K562 (cell line): ENCODE results near the gene TMEM147. TPM values are rescaled to one million over a fixed set of nuclear protein-coding genes. Genes with fewer than 3 reads are reported as not detected.

Experiments
- ASH1L ChIP-seq: fragments of 450-650 bp; IDR thresholded peaks from 2 replicates; pipeline ENCODE4 v1.6.1; 2018; ENCODE audit warnings: borderline replicate concordance, mild to moderate bottlenecking, low read depth; ENCODE audit not compliant: partially characterized antibody
- ATF1 ChIP-seq, 2 experiments: fragments of 450-650 bp in 1 of 2; IDR thresholded peaks; 2 replicates each; pipeline ENCODE4 v1.6.1; 2016; ENCODE audit warnings: missing compliant biosample characterization in 1 of 2, missing genetic modification characterization in 1 of 2
- ATF7 ChIP-seq: fragments of 450-650 bp; IDR thresholded peaks from 2 replicates; pipeline ENCODE4 v1.7.1; 2014; ENCODE audit warnings: mild to moderate bottlenecking, moderate library complexity
- GATAD2A ChIP-seq: fragments of 450-650 bp; IDR thresholded peaks from 2 replicates; pipeline ENCODE4 v1.6.1; 2017
- KLF16 ChIP-seq: IDR thresholded peaks from 2 replicates; pipeline ENCODE4 v1.6.1; 2016; ENCODE audit warnings: antibody characterized with exemption
- LARP7 ChIP-seq: fragments of 450-650 bp; IDR thresholded peaks from 2 replicates; pipeline ENCODE4 v1.6.1; 2016
- MEF2A ChIP-seq: IDR thresholded peaks from 2 replicates; pipeline ENCODE4 v1.6.1; 2011; ENCODE audit warnings: low read depth, mild to moderate bottlenecking, low read length, moderate library complexity; ENCODE audit not compliant: control insufficient read depth
- MIER1 ChIP-seq: fragments of 450-650 bp; IDR thresholded peaks from 2 replicates; pipeline ENCODE4 v1.6.1; 2016; ENCODE audit warnings: antibody characterized with exemption, mild to moderate bottlenecking, low read depth
- MTA3 ChIP-seq: fragments of 450-650 bp; formaldehyde crosslinking; IDR thresholded peaks from 2 replicates; pipeline ENCODE4 v1.6.1; 2017; ENCODE audit warnings: mild to moderate bottlenecking, borderline replicate concordance
- PHTF2 ChIP-seq: fragments of 250-450 bp; sonication (Bioruptor Pico); IDR thresholded peaks from 2 replicates; pipeline ENCODE4 v1.5.0; 2021; ENCODE audit warnings: mild to moderate bottlenecking
- POLR2G ChIP-seq: fragments of 200-400 bp; formaldehyde crosslinking; IDR thresholded peaks from 2 replicates; pipeline ENCODE4 v1.6.1; 2017; ENCODE audit warnings: low read depth, mild to moderate bottlenecking, antibody characterized with exemption, low read length, moderate library complexity
- SMARCE1 ChIP-seq: fragments of 450-650 bp; IDR thresholded peaks from 2 replicates; pipeline ENCODE4 v1.7.1; 2016; ENCODE audit warnings: mild to moderate bottlenecking
- SNAPC5 ChIP-seq: fragments of 250-450 bp; sonication (Bioruptor Pico); IDR thresholded peaks from 2 replicates; pipeline ENCODE4 v1.8.0; 2021; ENCODE audit warnings: moderate library complexity, mild to moderate bottlenecking, inconsistent platforms
- SOX6 ChIP-seq: fragments of 450-650 bp; IDR thresholded peaks from 2 replicates; pipeline ENCODE4 v1.6.1; 2014; ENCODE audit warnings: mild to moderate bottlenecking
- ZEB2 ChIP-seq: fragments of 450-650 bp; IDR thresholded peaks from 2 replicates; pipeline ENCODE4 v1.6.1; 2016
- ZNF121 ChIP-seq: sonication (generic); formaldehyde crosslinking; conservative IDR thresholded peaks from 2 replicates; pipeline ENCODE4 v1.8.0; 2022; ENCODE audit warnings: missing genetic modification reagents
- ZNF197 ChIP-seq: fragments of 200-800 bp; sonication (Bioruptor generic); IDR thresholded peaks from 2 replicates; pipeline ENCODE4 v1.6.1; 2016; ENCODE audit warnings: low read depth, missing genetic modification characterization, missing compliant biosample characterization
- ZNF77 ChIP-seq: fragments of 250-450 bp; sonication (Bioruptor Pico); IDR thresholded peaks from 2 replicates; pipeline ENCODE4 v1.5.0; 2020
- polyA plus RNA-seq, 8 experiments: library from polyadenylated mRNA; depleted of rRNA in 4 of 8; stranded (reverse) in 5 of 8; unstranded in 3 of 8; fragments of >200 nt; fragmentation: Nextera tagmentation in 2 of 8; fragmentation: Illumina TruSeq in 1 of 8; extraction: Ambion mirVana in 2 of 8; extraction: Trizol in 1 of 8; gene quantifications; 2 replicates each; pipeline versions ENCODE4 v1.2.1 to v1.2.3, GENCODE V29; 2011 to 2014; ENCODE audit warnings: inconsistent platforms in 1 of 8, missing spikeins in 1 of 8
- total RNA-seq, 7 experiments: library from RNA; depleted of rRNA in 6 of 7; stranded (reverse); fragments of >200 nt in 6 of 7; fragmentation: Illumina TruSeq in 2 of 7; extraction: Trizol in 2 of 7; gene quantifications; 2 replicates each; pipeline versions ENCODE4 v1.2.1 to v1.2.3, GENCODE V29; 2011 to 2021; ENCODE audit warnings: low replicate concordance in 1 of 7
- TF ChIP-seq, protein P1 (sequence below): sonication (generic); formaldehyde crosslinking; IDR thresholded peaks from 2 replicates; pipeline ENCODE4 v1.8.0; 2022; ENCODE audit warnings: missing genetic modification reagents, mild to moderate bottlenecking, borderline replicate concordance
- TF ChIP-seq, protein P2 (sequence below): fragments of 250-450 bp; sonication (Bioruptor Pico); IDR thresholded peaks from 2 replicates; pipeline ENCODE4 v1.8.0; 2022; ENCODE audit warnings: moderate library complexity, mild to moderate bottlenecking, inconsistent platforms
- TF ChIP-seq, protein P3 (sequence below): sonication (generic); formaldehyde crosslinking; IDR thresholded peaks from 2 replicates; pipeline ENCODE4 v1.8.0; 2022; ENCODE audit warnings: mild to moderate bottlenecking, missing genetic modification reagents

Gene TMEM147
- total and polyA plus RNA-seq, 9 of the 15 experiments (the other 6 are each of a cell fraction or from before 2014, with no cell fraction given): 73.8 to 194 (median 142) TPM

DNA sequence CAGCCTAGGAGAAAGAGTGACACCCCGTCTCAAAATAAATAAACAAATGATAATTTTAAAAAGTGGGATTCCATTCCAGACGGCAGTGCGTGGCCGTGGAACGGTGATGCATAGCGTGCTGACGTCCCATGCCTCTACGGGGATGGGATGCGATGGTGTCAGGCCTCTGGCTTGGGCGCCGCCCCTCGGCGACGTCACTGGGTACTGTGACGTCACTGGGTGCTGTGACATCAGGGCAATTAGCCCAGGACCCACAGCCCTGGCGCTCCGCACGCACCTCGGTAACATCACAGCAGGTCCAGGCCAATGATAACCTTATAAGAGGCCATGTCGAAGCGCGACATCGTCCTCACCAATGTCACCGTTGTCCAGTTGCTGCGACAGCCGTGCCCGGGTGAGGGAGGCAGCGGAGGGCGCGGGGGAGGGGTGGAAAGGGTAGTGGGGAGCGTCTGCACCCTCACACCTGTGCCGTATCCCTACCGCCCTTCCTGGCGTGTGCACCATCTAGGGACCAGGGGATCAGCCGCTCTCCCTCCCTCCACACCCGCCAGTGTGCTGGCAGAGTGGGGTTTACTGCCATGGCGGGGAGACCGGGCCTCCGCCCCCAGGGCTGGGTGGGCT is 12.1 kb upstream of the TMEM147 start, which contains the start of gene GAPDHS (continued):
- TF ChIP-seq, protein P1, sequence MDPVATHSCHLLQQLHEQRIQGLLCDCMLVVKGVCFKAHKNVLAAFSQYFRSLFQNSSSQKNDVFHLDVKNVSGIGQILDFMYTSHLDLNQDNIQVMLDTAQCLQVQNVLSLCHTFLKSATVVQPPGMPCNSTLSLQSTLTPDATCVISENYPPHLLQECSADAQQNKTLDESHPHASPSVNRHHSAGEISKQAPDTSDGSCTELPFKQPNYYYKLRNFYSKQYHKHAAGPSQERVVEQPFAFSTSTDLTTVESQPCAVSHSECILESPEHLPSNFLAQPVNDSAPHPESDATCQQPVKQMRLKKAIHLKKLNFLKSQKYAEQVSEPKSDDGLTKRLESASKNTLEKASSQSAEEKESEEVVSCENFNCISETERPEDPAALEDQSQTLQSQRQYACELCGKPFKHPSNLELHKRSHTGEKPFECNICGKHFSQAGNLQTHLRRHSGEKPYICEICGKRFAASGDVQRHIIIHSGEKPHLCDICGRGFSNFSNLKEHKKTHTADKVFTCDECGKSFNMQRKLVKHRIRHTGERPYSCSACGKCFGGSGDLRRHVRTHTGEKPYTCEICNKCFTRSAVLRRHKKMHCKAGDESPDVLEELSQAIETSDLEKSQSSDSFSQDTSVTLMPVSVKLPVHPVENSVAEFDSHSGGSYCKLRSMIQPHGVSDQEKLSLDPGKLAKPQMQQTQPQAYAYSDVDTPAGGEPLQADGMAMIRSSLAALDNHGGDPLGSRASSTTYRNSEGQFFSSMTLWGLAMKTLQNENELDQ (CRISPR knock-in tag): no peak
- no peak for TF ChIP-seq ZNF197 (CRISPR knock-in tag)
- TF ChIP-seq SNAPC5: no peak
- no peak for TF ChIP-seq ZEB2
- no peak for TF ChIP-seq ZNF121 (CRISPR knock-in tag)
- TF ChIP-seq, protein P2, sequence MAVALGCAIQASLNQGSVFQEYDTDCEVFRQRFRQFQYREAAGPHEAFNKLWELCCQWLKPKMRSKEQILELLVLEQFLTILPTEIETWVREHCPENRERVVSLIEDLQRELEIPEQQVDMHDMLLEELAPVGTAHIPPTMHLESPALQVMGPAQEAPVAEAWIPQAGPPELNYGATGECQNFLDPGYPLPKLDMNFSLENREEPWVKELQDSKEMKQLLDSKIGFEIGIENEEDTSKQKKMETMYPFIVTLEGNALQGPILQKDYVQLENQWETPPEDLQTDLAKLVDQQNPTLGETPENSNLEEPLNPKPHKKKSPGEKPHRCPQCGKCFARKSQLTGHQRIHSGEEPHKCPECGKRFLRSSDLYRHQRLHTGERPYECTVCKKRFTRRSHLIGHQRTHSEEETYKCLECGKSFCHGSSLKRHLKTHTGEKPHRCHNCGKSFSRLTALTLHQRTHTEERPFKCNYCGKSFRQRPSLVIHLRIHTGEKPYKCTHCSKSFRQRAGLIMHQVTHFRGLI (CRISPR knock-in tag): no peak
- TF ChIP-seq POLR2G: 0 out of 2 replicates have a peak, but pooled peaks have one; percentile 11
- no peak for TF ChIP-seq KLF16
- TF ChIP-seq SMARCE1: no peak
- peak; percentile 62 for TF ChIP-seq ATF1 (CRISPR knock-in tag; IDR thresholded peaks at IDR 0.05)
- TF ChIP-seq ATF1 (tag; IDR thresholded peaks at IDR 0.05): peak; percentile 97
- no peak for TF ChIP-seq PHTF2 (CRISPR knock-in tag)
- TF ChIP-seq ASH1L: no peak
- TF ChIP-seq ATF7: 0 out of 2 replicates have a peak, but pooled peaks have one; percentile 30
- no peak for TF ChIP-seq MIER1
- TF ChIP-seq MTA3: peak; percentile 85
- TF ChIP-seq LARP7: no peak
- TF ChIP-seq GATAD2A: no peak
- no peak for TF ChIP-seq SOX6
- TF ChIP-seq MEF2A: no peak
- TF ChIP-seq, protein P3, sequence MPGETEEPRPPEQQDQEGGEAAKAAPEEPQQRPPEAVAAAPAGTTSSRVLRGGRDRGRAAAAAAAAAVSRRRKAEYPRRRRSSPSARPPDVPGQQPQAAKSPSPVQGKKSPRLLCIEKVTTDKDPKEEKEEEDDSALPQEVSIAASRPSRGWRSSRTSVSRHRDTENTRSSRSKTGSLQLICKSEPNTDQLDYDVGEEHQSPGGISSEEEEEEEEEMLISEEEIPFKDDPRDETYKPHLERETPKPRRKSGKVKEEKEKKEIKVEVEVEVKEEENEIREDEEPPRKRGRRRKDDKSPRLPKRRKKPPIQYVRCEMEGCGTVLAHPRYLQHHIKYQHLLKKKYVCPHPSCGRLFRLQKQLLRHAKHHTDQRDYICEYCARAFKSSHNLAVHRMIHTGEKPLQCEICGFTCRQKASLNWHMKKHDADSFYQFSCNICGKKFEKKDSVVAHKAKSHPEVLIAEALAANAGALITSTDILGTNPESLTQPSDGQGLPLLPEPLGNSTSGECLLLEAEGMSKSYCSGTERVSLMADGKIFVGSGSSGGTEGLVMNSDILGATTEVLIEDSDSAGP (CRISPR knock-in tag): no peak
- no peak for TF ChIP-seq ZNF77
